Mucosa of stomach (tissue), 1 donor: ENCODE data around the gene STX18.

Experiments
- H3K27me3 ChIP-seq: one replicate; pipeline ENCODE4 v1.7.0; 2013; ENCODE audit warnings: mild to moderate bottlenecking, low read length; ENCODE audit not compliant: control insufficient read depth, insufficient read depth
- H3K36me3 ChIP-seq: one replicate; pipeline ENCODE4 v1.7.0; 2013; ENCODE audit warnings: low read length; ENCODE audit not compliant: control insufficient read depth, insufficient read depth
- H3K4me1 ChIP-seq: one replicate; pipeline ENCODE4 v1.7.0; 2013; ENCODE audit warnings: mild to moderate bottlenecking, low read length; ENCODE audit not compliant: control insufficient read depth, insufficient read depth
- H3K4me3 ChIP-seq: one replicate; pipeline ENCODE4 v1.7.0; 2013; ENCODE audit warnings: low read length
- H3K9ac ChIP-seq: one replicate; pipeline ENCODE4 v1.7.0; 2013; ENCODE audit warnings: mild to moderate bottlenecking, low read length, moderate library complexity
- H3K9me3 ChIP-seq: one replicate; pipeline ENCODE4 v1.7.0; 2013; ENCODE audit warnings: mild to moderate bottlenecking, low read length, moderate library complexity; ENCODE audit not compliant: control insufficient read depth
- donor health status: Pancreatic carcinoma.

The STX18 gene

DNA sequence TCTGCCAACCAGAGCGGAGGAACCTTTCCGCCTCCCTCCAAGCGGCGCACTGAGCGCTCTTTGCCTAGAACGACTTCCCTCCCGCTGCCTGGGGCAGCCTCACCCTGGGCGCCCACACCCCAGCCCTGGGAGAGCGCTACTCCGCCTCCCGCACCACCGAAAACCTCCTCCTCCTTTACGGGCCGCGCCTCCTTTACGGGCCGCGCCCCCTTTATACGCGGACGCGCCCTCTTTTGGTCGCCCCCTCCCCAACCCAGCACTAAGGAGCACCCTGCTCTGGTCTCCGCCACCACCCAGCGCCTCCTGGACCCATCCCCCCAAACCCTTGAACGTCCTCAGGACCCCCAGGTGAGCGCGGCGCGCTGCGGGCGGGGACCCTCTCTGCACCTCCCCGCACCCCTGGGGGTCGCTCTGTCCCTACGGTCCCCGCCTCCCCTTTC is 155.5 kb downstream of the STX18 start:
- Histone ChIP-seq H3K27me3 (peaks cover 74% of the 10 kb centered on the region), H3K36me3 (no peaks in the 10 kb centered on the region), H3K9me3 (no peaks in the 10 kb centered on the region), H3K4me1 (peaks cover 14% of the 10 kb centered on the region), H3K9ac (no peak overlapping the region), H3K4me3 (no peak overlapping the region)

DNA sequence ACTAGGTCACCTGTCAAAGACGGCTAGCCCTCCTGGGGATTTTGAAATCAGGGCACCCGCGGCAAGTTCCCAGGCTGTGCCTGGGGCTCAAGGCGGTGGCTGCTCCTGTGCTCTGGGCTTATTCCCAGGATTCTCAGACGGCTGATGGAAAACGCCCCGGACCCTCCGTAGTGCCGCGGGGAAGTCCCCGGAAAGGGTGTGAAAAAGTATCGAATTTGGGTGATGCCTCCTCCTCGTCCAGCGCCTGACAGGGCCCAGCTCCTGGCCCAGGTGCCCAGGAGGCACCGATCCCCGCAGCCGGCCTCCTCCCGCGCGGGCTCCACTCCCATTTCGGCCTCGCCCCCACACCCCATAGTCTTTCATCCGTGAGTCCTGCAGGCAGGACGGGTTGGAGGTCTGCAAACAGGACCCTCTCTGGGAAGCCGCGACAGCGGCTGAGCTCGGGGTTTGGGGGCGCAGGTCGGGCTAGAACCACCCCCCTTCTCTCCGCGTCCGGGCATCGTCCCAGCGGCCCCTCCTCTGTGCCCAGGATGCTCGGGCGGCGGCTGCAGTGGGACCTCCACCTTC is 156.0 kb downstream of the STX18 start:
- H3K4me1 ChIP-seq = peaks cover 14% of the 10 kb centered on the region
- no peaks in the 10 kb centered on the region for H3K9me3 ChIP-seq
- H3K4me3 ChIP-seq = no peak overlapping the region
- no peak overlapping the region for H3K9ac ChIP-seq
- peaks cover 74% of the 10 kb centered on the region for H3K27me3 ChIP-seq
- no peaks in the 10 kb centered on the region for H3K36me3 ChIP-seq

DNA sequence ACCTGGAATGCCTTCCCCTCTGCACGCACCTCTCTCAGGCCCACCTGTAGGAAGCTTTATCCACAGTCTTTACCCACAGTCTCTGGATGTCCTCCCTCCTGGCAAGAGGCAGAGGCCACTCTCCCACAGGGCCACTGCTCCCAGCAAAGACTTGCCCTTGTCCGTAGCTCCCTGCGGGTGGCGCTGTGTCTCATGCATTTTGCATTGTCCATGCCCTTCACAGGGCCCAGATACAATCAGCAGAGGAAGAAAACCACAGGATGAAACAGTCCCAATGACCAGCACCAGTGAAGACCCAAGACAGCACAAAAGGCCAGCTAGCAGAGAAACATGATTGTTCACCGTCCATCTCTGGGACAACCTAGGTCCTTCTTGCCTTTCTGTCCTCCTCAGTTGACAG is 157.0 kb downstream of the STX18 start:
- peaks cover 66% of the 10 kb centered on the region for H3K27me3 ChIP-seq
- H3K4me3 ChIP-seq = no peak overlapping the region
- H3K36me3 ChIP-seq = no peaks in the 10 kb centered on the region
- H3K9me3 ChIP-seq = no peaks in the 10 kb centered on the region
- peaks cover 14% of the 10 kb centered on the region for H3K4me1 ChIP-seq
- no peak overlapping the region for H3K9ac ChIP-seq

DNA sequence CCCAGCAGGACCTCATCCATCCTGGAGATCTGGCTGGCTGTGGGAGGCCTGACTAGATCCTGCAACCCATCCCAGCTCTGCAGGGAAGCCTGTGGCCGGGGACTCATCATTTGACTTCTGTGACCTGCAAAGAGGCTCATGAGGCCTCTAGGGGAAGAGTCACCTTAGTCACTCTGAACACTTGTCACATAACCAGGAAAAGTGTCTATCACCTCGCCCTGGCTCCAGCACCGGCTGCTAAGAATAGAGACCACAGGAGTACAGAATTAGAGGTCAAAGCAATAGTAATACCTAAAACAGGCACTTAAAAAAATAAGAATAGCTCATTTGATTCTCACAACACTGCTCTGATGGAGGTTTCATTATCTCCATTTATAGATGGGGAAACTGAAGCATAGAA is 158.8 kb downstream of the STX18 start:
- peaks cover 51% of the 10 kb centered on the region for H3K27me3 ChIP-seq
- H3K4me3 ChIP-seq = no peak overlapping the region
- no peaks in the 10 kb centered on the region for H3K36me3 ChIP-seq
- no peaks in the 10 kb centered on the region for H3K9me3 ChIP-seq
- H3K9ac ChIP-seq = no peak overlapping the region
- H3K4me1 ChIP-seq = peaks cover 12% of the 10 kb centered on the region

DNA sequence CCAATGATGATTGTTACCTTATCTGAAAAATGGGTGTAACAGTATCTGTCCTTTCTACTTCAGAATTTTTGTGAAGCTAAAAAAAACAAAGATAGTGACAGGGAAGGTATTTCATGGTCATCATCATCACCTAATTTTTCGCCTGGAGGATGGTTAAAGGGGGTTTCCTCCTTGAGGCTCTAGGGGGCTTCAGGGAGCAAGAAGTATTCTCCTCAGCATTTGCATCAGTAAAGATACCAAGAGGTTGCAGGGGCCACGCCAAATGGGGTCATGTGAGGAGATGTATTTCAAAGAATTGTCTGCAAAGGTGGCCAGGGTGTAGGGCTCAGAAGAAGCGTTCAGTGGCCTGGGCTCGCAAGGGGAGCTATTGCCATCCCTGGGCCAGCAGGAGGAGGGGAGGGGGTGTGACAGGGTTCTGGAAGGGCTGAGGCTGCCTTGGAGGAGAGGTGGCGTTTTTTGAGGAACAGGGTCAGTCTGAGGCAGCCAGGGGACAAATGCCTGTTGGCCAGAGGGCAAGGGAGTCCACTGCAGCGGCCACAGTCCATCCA is 162.2 kb downstream of the STX18 start:
- no peaks in the 10 kb centered on the region for H3K36me3 ChIP-seq
- H3K4me3 ChIP-seq = no peak overlapping the region
- H3K27me3 ChIP-seq = peaks cover 17% of the 10 kb centered on the region
- no peak overlapping the region for H3K9ac ChIP-seq
- H3K4me1 ChIP-seq = no peaks in the 10 kb centered on the region
- no peaks in the 10 kb centered on the region for H3K9me3 ChIP-seq

DNA sequence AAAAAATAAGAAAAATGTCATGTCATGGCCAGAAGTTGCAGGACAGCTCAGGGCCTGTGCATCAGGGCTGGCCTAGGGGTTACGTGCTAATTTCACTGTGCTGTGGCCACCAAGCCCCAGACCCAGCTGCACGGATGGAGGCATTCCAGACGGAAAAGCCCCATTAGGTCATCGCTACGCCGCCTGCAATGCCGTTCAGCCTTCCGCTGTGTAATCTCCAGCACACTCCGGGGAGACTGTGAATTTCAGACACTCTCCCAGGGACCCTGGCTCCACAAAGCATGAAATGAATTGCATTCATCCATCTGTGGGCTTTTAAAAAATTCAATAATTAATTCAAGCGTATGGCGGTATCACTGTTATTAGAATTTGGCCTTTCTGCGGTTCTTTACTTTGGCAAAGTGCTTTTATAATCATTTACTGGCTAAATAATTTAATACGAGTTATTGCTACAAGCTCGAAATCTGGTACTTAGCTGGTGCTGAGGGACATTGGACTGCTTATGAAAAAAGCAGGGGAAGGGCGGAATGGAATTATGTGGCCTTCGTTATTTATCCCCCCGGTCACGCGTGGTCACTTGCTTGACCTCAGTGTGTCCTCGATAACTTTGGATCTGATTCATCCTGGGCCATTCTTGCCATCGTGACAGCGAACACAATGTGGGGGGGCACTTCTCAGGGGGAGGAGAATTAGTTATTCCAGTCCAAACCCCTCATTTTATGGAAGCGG is 164.0 kb downstream of the STX18 start:
- H3K9ac ChIP-seq = no peak overlapping the region
- peaks cover 5% of the 10 kb centered on the region for H3K27me3 ChIP-seq
- H3K4me1 ChIP-seq = no peaks in the 10 kb centered on the region
- H3K4me3 ChIP-seq = no peak overlapping the region
- no peaks in the 10 kb centered on the region for H3K9me3 ChIP-seq
- no peaks in the 10 kb centered on the region for H3K36me3 ChIP-seq

DNA sequence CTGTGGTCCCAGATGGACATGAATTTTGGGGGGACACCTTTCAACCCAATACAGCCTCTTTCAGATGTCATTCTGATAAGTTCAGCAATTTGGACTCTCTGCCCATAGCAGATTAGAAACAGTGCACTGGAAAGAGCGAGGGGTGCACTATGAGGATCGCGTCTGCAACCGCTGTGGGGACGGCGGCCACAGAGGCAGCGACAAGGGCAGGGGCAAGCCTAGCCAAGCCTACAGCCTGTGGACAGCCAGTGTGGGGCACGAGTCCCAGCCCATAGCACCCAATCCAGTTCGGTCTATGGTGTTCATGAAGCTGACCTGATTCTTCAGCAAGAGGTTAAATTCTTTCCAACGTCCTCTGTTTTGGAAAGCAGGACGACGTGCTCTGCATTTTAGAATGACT is 164.7 kb downstream of the STX18 start:
- H3K4me1 ChIP-seq = no peaks in the 10 kb centered on the region
- H3K36me3 ChIP-seq = no peaks in the 10 kb centered on the region
- no peaks in the 10 kb centered on the region for H3K9me3 ChIP-seq

DNA sequence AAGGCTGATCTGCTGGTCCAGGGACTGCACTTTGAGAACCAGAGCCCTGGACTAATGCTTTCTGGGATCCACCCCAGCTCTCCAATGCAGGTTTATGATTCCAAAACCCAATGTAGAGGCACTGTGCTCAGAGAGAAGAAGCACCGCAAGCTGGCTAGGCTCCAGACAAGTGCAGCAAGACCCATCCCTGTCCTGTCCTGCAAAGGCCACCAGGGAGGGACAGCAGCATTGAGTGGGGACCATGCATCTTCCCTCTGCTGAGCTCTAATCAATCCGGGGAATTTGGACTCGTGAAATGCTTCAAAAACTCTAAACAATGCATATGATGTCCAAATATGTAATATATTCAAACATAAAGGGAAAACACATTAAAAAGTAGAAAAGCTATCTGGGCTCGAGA is 165.8 kb downstream of the STX18 start:
- no peaks in the 10 kb centered on the region for H3K9me3 ChIP-seq
- H3K27me3 ChIP-seq = no peaks in the 10 kb centered on the region
- H3K9ac ChIP-seq = no peak overlapping the region
- no peak overlapping the region for H3K4me3 ChIP-seq
- H3K4me1 ChIP-seq = no peaks in the 10 kb centered on the region
- no peaks in the 10 kb centered on the region for H3K36me3 ChIP-seq

More for the DNA sequence above, 164.7 kb downstream of the STX18 start:
- Histone ChIP-seq H3K4me3 (no peak overlapping the region), H3K27me3 (peaks cover 2% of the 10 kb centered on the region), H3K9ac (no peak overlapping the region)

DNA sequence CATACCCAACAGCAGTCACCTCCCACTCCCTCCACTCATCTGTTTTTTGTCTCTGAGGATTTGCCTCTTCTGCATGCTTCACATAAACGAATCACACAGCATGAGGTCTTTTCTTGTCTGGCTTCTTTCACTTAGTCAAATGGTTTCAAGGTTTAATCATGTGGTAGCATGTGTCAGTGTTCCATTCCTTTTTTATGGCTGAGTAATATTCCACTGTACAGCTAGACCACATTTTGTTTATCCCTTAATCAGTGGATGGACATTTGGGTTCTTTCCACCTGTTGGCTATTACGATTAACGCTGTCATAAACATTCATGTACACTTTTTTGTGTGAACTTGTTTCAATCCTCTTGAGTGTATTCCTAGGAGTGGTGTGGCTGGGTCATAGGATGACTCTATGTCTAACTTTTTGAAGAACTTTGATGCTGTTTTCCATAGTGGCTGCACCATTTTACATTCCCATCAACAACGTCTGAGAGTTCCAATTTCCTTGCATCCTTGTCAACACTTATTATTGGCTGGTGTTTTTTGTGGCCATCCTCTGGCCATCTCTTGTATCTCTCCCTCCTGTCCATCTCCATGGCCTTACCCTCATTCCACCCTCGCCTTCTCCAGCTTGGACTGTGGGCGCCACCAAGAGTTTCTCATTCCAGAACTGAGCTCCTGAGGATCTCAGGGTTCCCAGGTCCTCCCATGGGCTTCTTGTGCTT is 167.3 kb downstream of the STX18 start:
- H3K36me3 ChIP-seq = no peaks in the 10 kb centered on the region
- H3K9ac ChIP-seq = no peak overlapping the region
- H3K9me3 ChIP-seq = no peaks in the 10 kb centered on the region
- H3K27me3 ChIP-seq = no peaks in the 10 kb centered on the region
- no peaks in the 10 kb centered on the region for H3K4me1 ChIP-seq
- no peak overlapping the region for H3K4me3 ChIP-seq
